OCI-LY1 (cell line): ENCODE data around the gene TK2.

Source experiments
- H2AFZ ChIP-seq: fragments of 200-600 bp; sonication (generic), shearing (Covaris generic); 2 replicates; pipeline ENCODE4 v1.6.0; 2014; ENCODE audit warnings: antibody characterized with exemption, mild to moderate bottlenecking, low read length
- H3F3A ChIP-seq: fragments of 200-600 bp; sonication (generic), shearing (Covaris generic); 2 replicates; pipeline ENCODE4 v1.6.0; 2014; ENCODE audit warnings: mild to moderate bottlenecking, antibody characterized with exemption, low read length, moderate library complexity; ENCODE audit not compliant: insufficient read depth
- H3K27ac ChIP-seq: fragments of 200-600 bp; sonication (generic); 2 replicates; pipeline ENCODE4 v1.5.1; 2014; ENCODE audit warnings: low read length, mixed run types, mild to moderate bottlenecking, low read depth; ENCODE audit not compliant: poor library complexity, severe bottlenecking
- H3K27me3 ChIP-seq: fragments of 200-600 bp; sonication (generic); 2 replicates; pipeline ENCODE4 v1.6.0; 2014; ENCODE audit warnings: antibody characterized with exemption, mild to moderate bottlenecking, low read length, moderate library complexity; ENCODE audit not compliant: insufficient read depth
- H3K36me3 ChIP-seq: fragments of 200-600 bp; sonication (generic); 2 replicates; pipeline ENCODE4 v1.6.1; 2014; ENCODE audit warnings: mild to moderate bottlenecking, antibody characterized with exemption, low read length, moderate library complexity, mixed read lengths; ENCODE audit not compliant: insufficient read depth
- H3K4me1 ChIP-seq: fragments of 200-600 bp; sonication (generic); 2 replicates; pipeline ENCODE4 v1.5.1; 2014; ENCODE audit warnings: mild to moderate bottlenecking, low read length, moderate library complexity; ENCODE audit not compliant: insufficient read depth, severe bottlenecking
- H3K4me2 ChIP-seq: fragments of 200-600 bp; sonication (generic), shearing (Covaris generic); 2 replicates; pipeline ENCODE4 v1.6.1; 2014; ENCODE audit warnings: low read length
- H3K4me3 ChIP-seq: fragments of 200-600 bp; sonication (generic); 2 replicates; pipeline ENCODE4 v1.5.1; 2014; ENCODE audit warnings: low read length, low read depth, mild to moderate bottlenecking, mixed read lengths; ENCODE audit not compliant: poor library complexity, severe bottlenecking
- H3K79me2 ChIP-seq: fragments of 200-600 bp; shearing (Covaris generic); 2 replicates; pipeline ENCODE4 v1.6.1; 2016; ENCODE audit warnings: mixed run types, low read length, mixed read lengths; ENCODE audit not compliant: insufficient read depth
- H3K9ac ChIP-seq: fragments of 200-600 bp; sonication (generic), shearing (Covaris generic); 2 replicates; pipeline ENCODE4 v1.6.1; 2014; ENCODE audit warnings: mild to moderate bottlenecking, low read length, mixed read lengths
- H3K9me2 ChIP-seq: fragments of 200-600 bp; sonication (generic), shearing (Covaris generic); 2 replicates; pipeline ENCODE4 v1.6.1; 2014; ENCODE audit warnings: low read depth, mild to moderate bottlenecking, low read length, mixed read lengths
- H3K9me3 ChIP-seq: fragments of 200-600 bp; shearing (Covaris generic); 2 replicates; pipeline ENCODE4 v1.6.1; 2014; ENCODE audit warnings: low read length, mixed read lengths
- H4K20me1 ChIP-seq: fragments of 200-600 bp; sonication (generic), shearing (Covaris generic); 2 replicates; pipeline ENCODE4 v1.6.0; 2016; ENCODE audit warnings: mild to moderate bottlenecking, low read length; ENCODE audit not compliant: insufficient read depth
- EZH2 ChIP-seq: fragments of 200-600 bp; sonication (generic), shearing (Covaris generic); IDR thresholded peaks from 2 replicates; pipeline ENCODE4 v1.8.0; 2017; ENCODE audit warnings: borderline replicate concordance, mixed run types, mild to moderate bottlenecking, antibody characterized with exemption, low read length, moderate library complexity, mixed read lengths
- TF ChIP-seq, protein P1 (sequence below): fragments of 200-600 bp; sonication (generic), shearing (Covaris generic); IDR thresholded peaks from 2 replicates; pipeline ENCODE4 v1.5.1; 2017; ENCODE audit warnings: mild to moderate bottlenecking, antibody characterized with exemption, low read length, moderate library complexity, mixed read lengths

The TK2 gene

DNA sequence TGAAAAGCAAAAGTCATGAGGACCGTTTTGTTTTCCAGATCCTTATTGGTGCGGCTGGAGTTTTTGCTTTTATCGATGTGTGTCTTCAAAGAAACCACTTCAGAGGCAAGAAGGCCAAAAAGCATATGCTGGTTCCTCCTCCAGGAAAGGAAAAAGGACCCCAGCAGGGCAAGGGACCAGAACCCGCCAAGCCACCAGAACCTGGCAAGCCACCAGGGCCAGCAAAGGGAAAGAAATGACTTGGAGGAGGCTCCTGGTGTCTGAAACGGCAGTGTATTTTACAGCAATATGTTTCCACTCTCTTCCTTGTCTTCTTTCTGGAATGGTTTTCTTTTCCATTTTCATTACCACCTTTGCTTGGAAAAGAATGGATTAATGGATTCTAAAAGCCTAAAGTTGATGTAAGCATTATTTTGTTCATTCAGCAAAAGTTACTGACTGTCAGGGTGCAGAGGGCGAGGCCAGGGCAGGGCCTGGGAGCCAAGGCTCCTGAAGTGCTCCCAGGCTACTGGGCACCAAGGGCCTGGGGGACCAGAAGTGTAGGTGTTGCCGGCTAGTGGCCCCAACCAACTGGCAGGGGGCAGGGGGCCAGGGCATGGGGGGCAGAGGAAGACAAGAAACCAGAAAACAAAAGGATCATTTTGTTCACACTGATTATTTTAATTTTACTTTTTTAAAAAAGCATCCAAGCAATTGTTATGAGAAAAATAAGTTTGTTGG lies 38.1 kb upstream of the TK2 start:
- H3K4me3 ChIP-seq: no peak overlapping the region
- H4K20me1 ChIP-seq: no peaks in the 10 kb centered on the region
- no peaks in the 10 kb centered on the region for H3K9me3 ChIP-seq
- no peaks in the 10 kb centered on the region for H3K27me3 ChIP-seq
- H3K4me1 ChIP-seq: peaks cover 9% of the 10 kb centered on the region
- H3K4me2 ChIP-seq: no peak overlapping the region
- H3F3A ChIP-seq: no peaks in the 10 kb centered on the region
- no peaks in the 10 kb centered on the region for H3K79me2 ChIP-seq
- H3K9ac ChIP-seq: no peak overlapping the region
- TF ChIP-seq, protein P1, sequence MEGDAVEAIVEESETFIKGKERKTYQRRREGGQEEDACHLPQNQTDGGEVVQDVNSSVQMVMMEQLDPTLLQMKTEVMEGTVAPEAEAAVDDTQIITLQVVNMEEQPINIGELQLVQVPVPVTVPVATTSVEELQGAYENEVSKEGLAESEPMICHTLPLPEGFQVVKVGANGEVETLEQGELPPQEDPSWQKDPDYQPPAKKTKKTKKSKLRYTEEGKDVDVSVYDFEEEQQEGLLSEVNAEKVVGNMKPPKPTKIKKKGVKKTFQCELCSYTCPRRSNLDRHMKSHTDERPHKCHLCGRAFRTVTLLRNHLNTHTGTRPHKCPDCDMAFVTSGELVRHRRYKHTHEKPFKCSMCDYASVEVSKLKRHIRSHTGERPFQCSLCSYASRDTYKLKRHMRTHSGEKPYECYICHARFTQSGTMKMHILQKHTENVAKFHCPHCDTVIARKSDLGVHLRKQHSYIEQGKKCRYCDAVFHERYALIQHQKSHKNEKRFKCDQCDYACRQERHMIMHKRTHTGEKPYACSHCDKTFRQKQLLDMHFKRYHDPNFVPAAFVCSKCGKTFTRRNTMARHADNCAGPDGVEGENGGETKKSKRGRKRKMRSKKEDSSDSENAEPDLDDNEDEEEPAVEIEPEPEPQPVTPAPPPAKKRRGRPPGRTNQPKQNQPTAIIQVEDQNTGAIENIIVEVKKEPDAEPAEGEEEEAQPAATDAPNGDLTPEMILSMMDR: no peak
- TF ChIP-seq EZH2: no peak
- H3K36me3 ChIP-seq: no peaks in the 10 kb centered on the region
- no peak overlapping the region for H2AFZ ChIP-seq
- H3K27ac ChIP-seq: no peak overlapping the region
- no peaks in the 10 kb centered on the region for H3K9me2 ChIP-seq

DNA sequence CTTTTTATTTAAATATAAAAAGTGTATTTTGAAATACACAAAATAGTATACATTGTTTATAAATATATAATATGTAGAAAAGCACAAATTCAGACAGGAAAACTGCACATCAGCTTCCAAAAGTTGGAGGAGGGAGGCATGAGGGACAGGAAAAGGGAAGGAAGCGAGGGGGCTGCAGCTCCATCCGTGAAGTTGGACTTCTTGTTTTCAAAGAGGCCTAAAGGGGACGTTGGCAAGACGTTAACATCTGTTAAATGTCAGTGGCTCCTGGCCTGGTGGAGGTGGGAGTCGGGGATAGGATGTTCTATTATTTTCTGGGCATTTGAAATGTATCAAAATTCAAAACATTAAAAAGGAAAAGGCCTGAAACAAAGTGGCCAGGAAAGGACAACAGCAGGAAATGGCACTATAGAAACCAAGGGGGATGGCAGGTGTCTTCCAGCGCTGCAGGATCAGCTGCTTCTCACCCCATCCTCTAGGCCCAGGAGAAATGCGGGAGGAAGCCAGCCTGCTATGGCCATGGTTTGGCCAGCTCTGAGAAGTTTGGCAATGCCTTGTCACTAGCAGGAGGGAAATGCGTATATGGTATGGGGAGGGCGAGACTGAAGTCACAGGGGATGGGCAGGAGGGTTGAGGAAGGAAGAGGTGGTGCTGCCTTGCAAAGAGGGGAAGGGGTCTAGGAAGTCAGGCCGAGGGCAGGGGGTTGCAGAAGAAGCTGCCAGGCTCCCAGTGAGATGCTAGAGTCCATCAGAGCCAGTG lies 35.7 kb upstream of the TK2 start:
- Histone ChIP-seq H3K4me1 (peaks cover 9% of the 10 kb centered on the region), H2AFZ (no peak overlapping the region), H3K9me3 (no peaks in the 10 kb centered on the region), H3K9ac (no peak overlapping the region), H3K79me2 (no peaks in the 10 kb centered on the region), H3K9me2 (no peaks in the 10 kb centered on the region), H4K20me1 (no peaks in the 10 kb centered on the region), H3K4me2 (no peak overlapping the region), H3F3A (no peaks in the 10 kb centered on the region), H3K4me3 (no peak overlapping the region), H3K27ac (no peak overlapping the region), H3K36me3 (no peaks in the 10 kb centered on the region), H3K27me3 (no peaks in the 10 kb centered on the region)
- TF ChIP-seq, protein P1: no peak
- TF ChIP-seq EZH2: no peak

DNA sequence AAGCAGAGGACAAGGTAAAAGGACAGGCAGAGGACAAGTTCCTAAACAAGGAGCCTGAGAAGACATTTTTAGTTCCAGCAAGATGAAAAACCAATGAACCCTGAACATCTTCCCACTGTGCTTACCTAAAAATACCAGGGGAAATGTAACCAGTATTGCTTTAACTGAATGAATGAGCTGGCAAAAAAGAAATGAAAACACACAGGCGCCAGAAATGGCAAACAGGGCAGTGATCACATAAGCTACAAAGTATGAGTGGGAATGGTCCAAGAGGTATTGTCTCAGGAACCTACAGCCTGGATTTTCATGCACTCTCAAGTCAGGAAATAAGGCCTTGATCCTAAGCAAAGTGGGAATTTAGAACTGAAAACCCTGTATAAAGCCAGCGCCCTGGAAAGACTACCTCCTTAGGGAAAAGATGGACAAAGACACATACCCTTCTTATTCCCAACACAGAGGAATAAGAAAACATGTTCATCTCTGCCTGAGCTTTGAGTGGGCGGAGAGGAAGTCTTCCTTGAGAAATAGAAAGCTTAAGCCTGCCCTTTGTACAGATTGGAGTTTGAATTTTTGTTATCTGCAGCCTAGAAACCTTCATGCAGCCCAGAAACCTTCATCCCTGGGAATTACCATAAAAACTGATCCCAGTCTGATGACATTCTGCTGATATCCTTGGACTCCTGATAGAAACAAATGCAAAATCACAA lies 31.5 kb upstream of the TK2 start:
- Histone ChIP-seq H4K20me1 (no peaks in the 10 kb centered on the region), H3K4me3 (no peak overlapping the region), H3K4me1 (no peaks in the 10 kb centered on the region), H3K27me3 (no peaks in the 10 kb centered on the region), H3K36me3 (no peaks in the 10 kb centered on the region), H3F3A (no peaks in the 10 kb centered on the region), H3K9me3 (no peaks in the 10 kb centered on the region), H3K27ac (no peak overlapping the region), H3K9ac (no peak overlapping the region), H3K79me2 (no peaks in the 10 kb centered on the region), H3K4me2 (no peak overlapping the region), H3K9me2 (no peaks in the 10 kb centered on the region), H2AFZ (no peak overlapping the region)
- no peak for TF ChIP-seq EZH2
- TF ChIP-seq, protein P1: no peak
